Endodermal cell (in vitro differentiated cells): ENCODE results near the gene SH3GL2. TPM values are rescaled to one million over a fixed set of nuclear protein-coding genes. Genes with fewer than 3 reads are reported as not detected.

Source experiments
- DNase-seq: peaks from one replicate; pipeline ENCODE4 v3.0.0-alpha.2; 2017
- H3K27ac ChIP-seq: 2 replicates; pipeline ENCODE4 v1.5.1; 2013; ENCODE audit warnings: mild to moderate bottlenecking, low read depth, low read length, moderate library complexity
- H3K27me3 ChIP-seq: 2 replicates; pipeline ENCODE4 v1.6.1; 2013; ENCODE audit warnings: mild to moderate bottlenecking, low read length, moderate library complexity; ENCODE audit not compliant: insufficient read depth, control insufficient read depth, poor library complexity, severe bottlenecking
- H3K36me3 ChIP-seq: 2 replicates; pipeline ENCODE4 v1.7.0; 2013; ENCODE audit warnings: mild to moderate bottlenecking, low read length, moderate library complexity; ENCODE audit not compliant: control insufficient read depth, insufficient read depth
- H3K4me1 ChIP-seq: one replicate; pipeline ENCODE4 v1.7.0; 2013; ENCODE audit warnings: low read length; ENCODE audit not compliant: control insufficient read depth, insufficient read depth
- H3K4me3 ChIP-seq: 2 replicates; pipeline ENCODE4 v1.5.1; 2013; ENCODE audit warnings: mild to moderate bottlenecking, low read length, moderate library complexity
- H3K9ac ChIP-seq: 2 replicates; pipeline ENCODE4 v1.6.1; 2013; ENCODE audit warnings: mild to moderate bottlenecking, low read length, moderate library complexity; ENCODE audit not compliant: poor library complexity, severe bottlenecking; ENCODE audit errors: extremely low read depth
- H3K9me3 ChIP-seq: 2 replicates; pipeline ENCODE4 v1.6.1; 2013; ENCODE audit warnings: mild to moderate bottlenecking, low read length, moderate library complexity; ENCODE audit not compliant: control insufficient read depth
- H3K27ac Mint-ChIP-seq: 2 replicates; pipeline ENCODE4 v1.8.0; 2020; ENCODE audit warnings: mixed read lengths
- H3K27me3 Mint-ChIP-seq: 2 replicates; pipeline ENCODE4 v1.8.0; 2021; ENCODE audit warnings: mild to moderate bottlenecking, mixed read lengths; ENCODE audit not compliant: insufficient read depth
- H3K36me3 Mint-ChIP-seq: 2 replicates; pipeline ENCODE4 v1.8.0; 2020; ENCODE audit warnings: low read depth, mixed read lengths
- H3K4me1 Mint-ChIP-seq: 2 replicates; pipeline ENCODE4 v1.8.0; 2020; ENCODE audit warnings: mixed read lengths
- H3K4me3 Mint-ChIP-seq: 2 replicates; pipeline ENCODE4 v1.8.0; 2020; ENCODE audit warnings: mild to moderate bottlenecking, moderate library complexity, mixed read lengths
- H3K9me3 Mint-ChIP-seq: 2 replicates; pipeline ENCODE4 v1.8.0; 2020; ENCODE audit warnings: mild to moderate bottlenecking, mixed read lengths
- CTCF ChIP-seq: fragments of 200-600 bp; sonication (generic); conservative IDR thresholded peaks from 2 replicates; pipeline ENCODE4 v1.5.0; 2021; ENCODE audit warnings: antibody characterized with exemption, mild to moderate bottlenecking
- WGBS, 2 experiments: methylation state at CpG; one replicate each; pipeline versions ENCODE4 v1.1.5 to v1.1.7; 2013; ENCODE audit warnings: missing lambda C conversion rate in 2 of 2, mixed read lengths in 1 of 2; ENCODE audit not compliant: insufficient coverage in 1 of 2, insufficient read length in 1 of 2; 5-methylcytosine and 5-hydroxymethylcytosine counted together
- total RNA-seq, 2 donors: library from RNA; stranded (reverse); fragmentation: NEBNext Ultra II Directional in 1 of 2; extraction: Animal tissue kit (Norgen Biotek cat#: 25700) in 1 of 2; gene quantifications; 2 replicates in 1 of 2; 3 replicates in 1 of 2; pipeline ENCODE4 v1.2.1, GENCODE V29; 2021

Gene SH3GL2
- total RNA-seq, 2 donors from 2014 or later: 3.7 to 7.7 TPM

GRCh38 chr9:17751486-17751885 is 172.6 kb downstream of the SH3GL2 start:
- DNase-seq: no peak

GRCh38 chr9:17752021-17752420 is 173.2 kb downstream of the SH3GL2 start:
- H3K27ac Mint-ChIP-seq: no peak overlapping the region
- H3K36me3 Mint-ChIP-seq: no peaks in the 10 kb centered on the region
- no peak for TF ChIP-seq CTCF
- no peaks in the 10 kb centered on the region for H3K27me3 Mint-ChIP-seq
- Histone ChIP-seq H3K27me3 (no peaks in the 10 kb centered on the region), H3K4me1 (peaks cover 3% of the 10 kb centered on the region), H3K36me3 (no peaks in the 10 kb centered on the region), H3K4me3 (no peak overlapping the region), H3K9me3 (no peaks in the 10 kb centered on the region), H3K9ac (no peak overlapping the region), H3K27ac (no peak overlapping the region)
- 62 to 89% methylated on average over 2 to 3 of the region's 3 CpGs for WGBS, 2 experiments
- peaks cover 3% of the 10 kb centered on the region for H3K4me1 Mint-ChIP-seq
- H3K4me3 Mint-ChIP-seq: no peak overlapping the region
- DNase-seq: no peak
- H3K9me3 Mint-ChIP-seq: peaks cover 7% of the 10 kb centered on the region

More at GRCh38 chr9:17751486-17751885, 172.6 kb downstream of the SH3GL2 start:
- Histone ChIP-seq H3K9me3 (no peaks in the 10 kb centered on the region), H3K4me1 (peaks cover 3% of the 10 kb centered on the region), H3K9ac (no peak overlapping the region), H3K27ac (no peak overlapping the region), H3K27me3 (no peaks in the 10 kb centered on the region), H3K4me3 (no peak overlapping the region), H3K36me3 (no peaks in the 10 kb centered on the region)
- H3K4me1 Mint-ChIP-seq: peaks cover 3% of the 10 kb centered on the region
- TF ChIP-seq CTCF: no peak
- 83 to 88% methylated on average over 1 to 4 of the region's 4 CpGs for WGBS, 2 experiments
- no peaks in the 10 kb centered on the region for H3K36me3 Mint-ChIP-seq
- H3K27ac Mint-ChIP-seq: no peak overlapping the region
- no peak overlapping the region for H3K4me3 Mint-ChIP-seq
- peaks cover 5% of the 10 kb centered on the region for H3K9me3 Mint-ChIP-seq
- H3K27me3 Mint-ChIP-seq: no peaks in the 10 kb centered on the region

GRCh38 chr9:17757816-17758215 is 178.9 kb downstream of the SH3GL2 start:
- no peak for DNase-seq
- no peak for TF ChIP-seq CTCF
- Mint-ChIP-seq H3K27ac (no peak overlapping the region), H3K4me1 (no peaks in the 10 kb centered on the region), H3K27me3 (no peaks in the 10 kb centered on the region), H3K36me3 (no peaks in the 10 kb centered on the region), H3K4me3 (no peak overlapping the region), H3K9me3 (peaks cover 7% of the 10 kb centered on the region)
- H3K9ac ChIP-seq: no peak overlapping the region
- no peak overlapping the region for H3K27ac ChIP-seq
- H3K4me1 ChIP-seq: no peaks in the 10 kb centered on the region
- no peaks in the 10 kb centered on the region for H3K27me3 ChIP-seq
- no peaks in the 10 kb centered on the region for H3K36me3 ChIP-seq
- no peak overlapping the region for H3K4me3 ChIP-seq
- H3K9me3 ChIP-seq: no peaks in the 10 kb centered on the region
- 90% methylated on average over 2 of the region's 2 CpGs; no CpG with 5 or more reads in 1 of the 2 experiments for WGBS, 2 experiments
